ENCODE data around the gene MNT. TPM values are rescaled to one million over a fixed set of nuclear protein-coding genes. Genes with fewer than 3 reads are reported as not detected.

Gene MNT
- total and polyA plus RNA-seq, 9 of the 15 experiments (the other 6 are each of a cell fraction or from before 2014, with no cell fraction given): 0.18 to 23.8 (median 5.3) TPM

GRCh38 chr17:2400877-2401425 is at the start of gene MNT (continued):
- TF ChIP-seq NEUROD1 (IDR thresholded peaks at IDR 0.05; ENCODE audit: borderline replicate concordance, low read depth, low read length, partially characterized antibody): peak; percentile 99
- peak; percentile 74 for TF ChIP-seq POLR2G (IDR thresholded peaks at IDR 0.05; ENCODE audit: low read depth, low read length)
- no peak for TF ChIP-seq MCM5 (IDR thresholded peaks at IDR 0.05; ENCODE audit: low read depth)
- TF ChIP-seq CBX5 (IDR thresholded peaks at IDR 0.05; ENCODE audit: borderline replicate concordance, low read depth): no peak
- TF ChIP-seq RCOR1 (IDR thresholded peaks at IDR 0.05; ENCODE audit: borderline replicate concordance in 1 of 2, low read depth in 2 of 2, low read length in 2 of 2): peak in 1 of 2 experiments; percentile 3; a peak in 1 of 4 replicates
- peak; percentile 41; the same call in 1 of the 2 replicates for TF ChIP-seq POLR2H (tag; IDR thresholded peaks at IDR 0.05; ENCODE audit: low read depth)
- TF ChIP-seq ZBTB9 (CRISPR knock-in tag; IDR thresholded peaks at IDR 0.05): no peak
- no peak for TF ChIP-seq TCF7L2 (IDR thresholded peaks at IDR 0.05; ENCODE audit: low read depth, low read length)
- TF ChIP-seq ZNF589 (CRISPR knock-in tag; IDR thresholded peaks at IDR 0.05; ENCODE audit: low read depth): no peak

- ChIA-PET POLR2A (no interaction called here), CTCF (ENCODE audit: low intra/inter-chr PET ratio) (no interaction called here)
- no peaks in the 10 kb centered on the region for H4K20me1 ChIP-seq (replicated peaks; ENCODE audit: control insufficient read depth, insufficient read depth, low read length)
- H3K9me1 ChIP-seq (ENCODE audit: control insufficient read depth, insufficient read depth, low read length): no peaks in the 10 kb centered on the region
- in situ Hi-C loops (cut with MboI) (no loop called here), intact Hi-C loops (cut with micrococcal nuclease) (no loop called here)
- H3K4me2 ChIP-seq (ENCODE audit: insufficient read depth, low read length): no peak overlapping the region
- WGBS (ENCODE audit: insufficient coverage, low coverage, missing lambda C conversion rate): 87% methylated on average over 5 of the region's 5 CpGs
- no peak overlapping the region for H3K27ac ChIP-seq (ENCODE audit: extremely low read depth, low read depth, low read length)
- H3K27me3 ChIP-seq (ENCODE audit: control insufficient read depth in 2 of 2, insufficient read depth in 2 of 2, low read length in 2 of 2): no peaks in the 10 kb centered on the region
- FAIRE-seq: no peak
- H3K9me3 ChIP-seq (replicated peaks; ENCODE audit: control insufficient read depth, insufficient read depth, low read depth, low read length): no peaks in the 10 kb centered on the region
- H3K36me3 ChIP-seq (ENCODE audit: control insufficient read depth, insufficient read depth, low read length): peaks cover 8% of the 10 kb centered on the region; the same call in 2 of the 3 replicates
- no peaks in the 10 kb centered on the region for H3K4me1 ChIP-seq (replicated peaks in 1 of 2; ENCODE audit: control insufficient read depth in 2 of 2, insufficient read depth in 2 of 2, low read length in 2 of 2)
- ATAC-seq: no peak
- no TSS peak for BruUV-seq (replicated peaks)
- H3K4me3 ChIP-seq: no peak overlapping the region
- no peak overlapping the region for H2AFZ ChIP-seq (ENCODE audit: low read depth, low read length)
- no peak overlapping the region for H3K9ac ChIP-seq (ENCODE audit: insufficient read depth in 1 of 2, low read depth in 2 of 2, low read length in 2 of 2)
- H3K79me2 ChIP-seq (ENCODE audit: control insufficient read depth, insufficient read depth, low read length): no peaks in the 10 kb centered on the region
- no peak for DNase-seq (ENCODE audit: extremely low read depth in 1 of 4, low spot score in 3 of 4)
- TF ChIP-seq MTA3 (IDR thresholded peaks at IDR 0.05; ENCODE audit: borderline replicate concordance): no peak
- no peak for TF ChIP-seq ETV5 (CRISPR knock-in tag; IDR thresholded peaks at IDR 0.05; ENCODE audit: low read depth)
- no peak for TF ChIP-seq E2F8 (IDR thresholded peaks at IDR 0.05; ENCODE audit: low read depth, partially characterized antibody)
These were observed 49.3 kb upstream of the MNT start for GRCh38 chr17:2450016-2450650.

Measured in K562 (cell line).